Measurements from ENCODE around the gene NCKAP5.

DNA sequence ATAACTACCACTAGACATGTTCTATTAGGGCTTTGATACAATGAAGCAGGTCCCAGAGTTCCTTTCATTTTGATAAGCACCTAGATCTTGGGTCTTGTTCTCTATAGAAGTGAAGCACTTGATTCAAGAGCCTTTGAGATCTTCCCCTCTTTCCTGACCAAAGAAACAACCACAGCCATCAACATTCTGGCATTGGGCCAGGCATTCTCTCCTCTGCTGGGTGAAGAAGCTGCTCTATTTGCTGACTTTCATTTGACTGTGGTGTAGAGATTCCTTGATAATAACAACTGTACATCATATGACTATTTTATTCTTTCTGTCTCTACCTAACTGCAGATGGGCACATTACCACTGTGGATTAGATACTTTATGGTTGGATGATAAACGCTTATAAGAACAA, 801.7 kb downstream of the NCKAP5 start:
- no peak for TF ChIP-seq POLR2A (IDR thresholded peaks at IDR 0.05)
- TF ChIP-seq, protein P1, sequence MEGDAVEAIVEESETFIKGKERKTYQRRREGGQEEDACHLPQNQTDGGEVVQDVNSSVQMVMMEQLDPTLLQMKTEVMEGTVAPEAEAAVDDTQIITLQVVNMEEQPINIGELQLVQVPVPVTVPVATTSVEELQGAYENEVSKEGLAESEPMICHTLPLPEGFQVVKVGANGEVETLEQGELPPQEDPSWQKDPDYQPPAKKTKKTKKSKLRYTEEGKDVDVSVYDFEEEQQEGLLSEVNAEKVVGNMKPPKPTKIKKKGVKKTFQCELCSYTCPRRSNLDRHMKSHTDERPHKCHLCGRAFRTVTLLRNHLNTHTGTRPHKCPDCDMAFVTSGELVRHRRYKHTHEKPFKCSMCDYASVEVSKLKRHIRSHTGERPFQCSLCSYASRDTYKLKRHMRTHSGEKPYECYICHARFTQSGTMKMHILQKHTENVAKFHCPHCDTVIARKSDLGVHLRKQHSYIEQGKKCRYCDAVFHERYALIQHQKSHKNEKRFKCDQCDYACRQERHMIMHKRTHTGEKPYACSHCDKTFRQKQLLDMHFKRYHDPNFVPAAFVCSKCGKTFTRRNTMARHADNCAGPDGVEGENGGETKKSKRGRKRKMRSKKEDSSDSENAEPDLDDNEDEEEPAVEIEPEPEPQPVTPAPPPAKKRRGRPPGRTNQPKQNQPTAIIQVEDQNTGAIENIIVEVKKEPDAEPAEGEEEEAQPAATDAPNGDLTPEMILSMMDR (IDR thresholded peaks at IDR 0.05): no peak
